Endodermal cell (in vitro differentiated cells): Measurements from ENCODE around the gene PIAS1. TPM values are rescaled to one million over a fixed set of nuclear protein-coding genes. Genes with fewer than 3 reads are reported as not detected.

ENCODE experiments used
- DNase-seq: peaks from one replicate; pipeline ENCODE4 v3.0.0-alpha.2; 2017
- H3K27ac ChIP-seq: 2 replicates; pipeline ENCODE4 v1.5.1; 2013; ENCODE audit warnings: mild to moderate bottlenecking, low read depth, low read length, moderate library complexity
- H3K27me3 ChIP-seq: 2 replicates; pipeline ENCODE4 v1.6.1; 2013; ENCODE audit warnings: mild to moderate bottlenecking, low read length, moderate library complexity; ENCODE audit not compliant: insufficient read depth, control insufficient read depth, poor library complexity, severe bottlenecking
- H3K36me3 ChIP-seq: 2 replicates; pipeline ENCODE4 v1.7.0; 2013; ENCODE audit warnings: mild to moderate bottlenecking, low read length, moderate library complexity; ENCODE audit not compliant: control insufficient read depth, insufficient read depth
- H3K4me1 ChIP-seq: one replicate; pipeline ENCODE4 v1.7.0; 2013; ENCODE audit warnings: low read length; ENCODE audit not compliant: control insufficient read depth, insufficient read depth
- H3K4me3 ChIP-seq: 2 replicates; pipeline ENCODE4 v1.5.1; 2013; ENCODE audit warnings: mild to moderate bottlenecking, low read length, moderate library complexity
- H3K9ac ChIP-seq: 2 replicates; pipeline ENCODE4 v1.6.1; 2013; ENCODE audit warnings: mild to moderate bottlenecking, low read length, moderate library complexity; ENCODE audit not compliant: poor library complexity, severe bottlenecking; ENCODE audit errors: extremely low read depth
- H3K9me3 ChIP-seq: 2 replicates; pipeline ENCODE4 v1.6.1; 2013; ENCODE audit warnings: mild to moderate bottlenecking, low read length, moderate library complexity; ENCODE audit not compliant: control insufficient read depth
- H3K27ac Mint-ChIP-seq: 2 replicates; pipeline ENCODE4 v1.8.0; 2020; ENCODE audit warnings: mixed read lengths
- H3K27me3 Mint-ChIP-seq: 2 replicates; pipeline ENCODE4 v1.8.0; 2021; ENCODE audit warnings: mild to moderate bottlenecking, mixed read lengths; ENCODE audit not compliant: insufficient read depth
- H3K36me3 Mint-ChIP-seq: 2 replicates; pipeline ENCODE4 v1.8.0; 2020; ENCODE audit warnings: low read depth, mixed read lengths
- H3K4me1 Mint-ChIP-seq: 2 replicates; pipeline ENCODE4 v1.8.0; 2020; ENCODE audit warnings: mixed read lengths
- H3K4me3 Mint-ChIP-seq: 2 replicates; pipeline ENCODE4 v1.8.0; 2020; ENCODE audit warnings: mild to moderate bottlenecking, moderate library complexity, mixed read lengths
- H3K9me3 Mint-ChIP-seq: 2 replicates; pipeline ENCODE4 v1.8.0; 2020; ENCODE audit warnings: mild to moderate bottlenecking, mixed read lengths
- WGBS, 2 experiments: methylation state at CpG; one replicate each; pipeline versions ENCODE4 v1.1.5 to v1.1.7; 2013; ENCODE audit warnings: missing lambda C conversion rate in 2 of 2, mixed read lengths in 1 of 2; ENCODE audit not compliant: insufficient coverage in 1 of 2, insufficient read length in 1 of 2; 5-methylcytosine and 5-hydroxymethylcytosine counted together
- total RNA-seq, 2 donors: library from RNA; stranded (reverse); fragmentation: NEBNext Ultra II Directional in 1 of 2; extraction: Animal tissue kit (Norgen Biotek cat#: 25700) in 1 of 2; gene quantifications; 2 replicates in 1 of 2; 3 replicates in 1 of 2; pipeline ENCODE4 v1.2.1, GENCODE V29; 2021
- TF ChIP-seq, protein P1 (sequence below): fragments of 200-600 bp; sonication (generic); conservative IDR thresholded peaks from 2 replicates; pipeline ENCODE4 v1.5.0; 2021; ENCODE audit warnings: antibody characterized with exemption, mild to moderate bottlenecking

The PIAS1 gene
- total RNA-seq, 2 donors from 2014 or later = 38.0 to 40.1 TPM

GRCh38 chr15:68062214-68062613 lies 8.1 kb downstream of the PIAS1 start:
- Histone ChIP-seq H3K27ac (no peak overlapping the region), H3K9me3 (no peaks in the 10 kb centered on the region), H3K27me3 (no peaks in the 10 kb centered on the region), H3K4me3 (no peak overlapping the region), H3K9ac (no peak overlapping the region), H3K4me1 (peaks cover 8% of the 10 kb centered on the region), H3K36me3 (peaks cover 3% of the 10 kb centered on the region)
- Mint-ChIP-seq H3K27me3 (no peaks in the 10 kb centered on the region), H3K36me3 (peaks cover 17% of the 10 kb centered on the region), H3K4me3 (no peak overlapping the region), H3K27ac (no peak overlapping the region), H3K4me1 (peaks cover 8% of the 10 kb centered on the region), H3K9me3 (no peaks in the 10 kb centered on the region)
- DNase-seq = no peak
- TF ChIP-seq, protein P1, sequence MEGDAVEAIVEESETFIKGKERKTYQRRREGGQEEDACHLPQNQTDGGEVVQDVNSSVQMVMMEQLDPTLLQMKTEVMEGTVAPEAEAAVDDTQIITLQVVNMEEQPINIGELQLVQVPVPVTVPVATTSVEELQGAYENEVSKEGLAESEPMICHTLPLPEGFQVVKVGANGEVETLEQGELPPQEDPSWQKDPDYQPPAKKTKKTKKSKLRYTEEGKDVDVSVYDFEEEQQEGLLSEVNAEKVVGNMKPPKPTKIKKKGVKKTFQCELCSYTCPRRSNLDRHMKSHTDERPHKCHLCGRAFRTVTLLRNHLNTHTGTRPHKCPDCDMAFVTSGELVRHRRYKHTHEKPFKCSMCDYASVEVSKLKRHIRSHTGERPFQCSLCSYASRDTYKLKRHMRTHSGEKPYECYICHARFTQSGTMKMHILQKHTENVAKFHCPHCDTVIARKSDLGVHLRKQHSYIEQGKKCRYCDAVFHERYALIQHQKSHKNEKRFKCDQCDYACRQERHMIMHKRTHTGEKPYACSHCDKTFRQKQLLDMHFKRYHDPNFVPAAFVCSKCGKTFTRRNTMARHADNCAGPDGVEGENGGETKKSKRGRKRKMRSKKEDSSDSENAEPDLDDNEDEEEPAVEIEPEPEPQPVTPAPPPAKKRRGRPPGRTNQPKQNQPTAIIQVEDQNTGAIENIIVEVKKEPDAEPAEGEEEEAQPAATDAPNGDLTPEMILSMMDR = no peak
- 92 to 94% methylated on average over 2 to 3 of the region's 3 CpGs for WGBS, 2 experiments

DNA sequence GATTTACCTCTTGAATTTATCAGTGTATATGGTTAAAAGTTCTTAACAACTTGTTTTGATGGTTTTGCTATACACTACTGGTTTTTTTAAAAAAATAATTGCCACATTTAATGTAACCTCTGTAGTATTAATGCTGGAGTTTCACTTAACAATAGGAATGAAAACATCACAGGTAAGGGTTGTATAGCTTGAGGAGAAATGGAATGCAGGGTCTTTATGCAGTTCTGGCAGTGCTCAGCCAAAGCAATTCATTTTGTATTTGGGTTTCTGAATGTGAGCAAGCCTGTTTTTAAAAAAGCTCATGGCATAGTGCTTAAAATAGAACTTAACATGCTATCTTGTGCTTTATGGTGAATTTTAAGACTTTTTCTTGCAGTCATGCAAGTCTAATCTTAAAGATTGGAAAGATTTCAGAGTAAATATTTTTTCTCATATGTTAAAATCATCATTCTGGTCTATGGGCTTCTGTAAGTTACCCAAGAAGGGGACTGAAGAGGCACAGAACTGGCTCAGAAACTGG lies 8.9 kb downstream of the PIAS1 start:
- H3K36me3 Mint-ChIP-seq = peaks cover 21% of the 10 kb centered on the region
- Histone ChIP-seq H3K4me3 (no peak overlapping the region), H3K4me1 (peaks cover 5% of the 10 kb centered on the region), H3K27me3 (no peaks in the 10 kb centered on the region), H3K36me3 (peaks cover 7% of the 10 kb centered on the region), H3K9me3 (no peaks in the 10 kb centered on the region), H3K9ac (no peak overlapping the region), H3K27ac (no peak overlapping the region)
- no peak overlapping the region for H3K27ac Mint-ChIP-seq
- no peak for DNase-seq
- TF ChIP-seq, protein P1 = no peak
- H3K4me3 Mint-ChIP-seq = no peak overlapping the region
- H3K4me1 Mint-ChIP-seq = peaks cover under 1% of the 10 kb centered on the region
- no peaks in the 10 kb centered on the region for H3K27me3 Mint-ChIP-seq
- H3K9me3 Mint-ChIP-seq = no peaks in the 10 kb centered on the region

DNA sequence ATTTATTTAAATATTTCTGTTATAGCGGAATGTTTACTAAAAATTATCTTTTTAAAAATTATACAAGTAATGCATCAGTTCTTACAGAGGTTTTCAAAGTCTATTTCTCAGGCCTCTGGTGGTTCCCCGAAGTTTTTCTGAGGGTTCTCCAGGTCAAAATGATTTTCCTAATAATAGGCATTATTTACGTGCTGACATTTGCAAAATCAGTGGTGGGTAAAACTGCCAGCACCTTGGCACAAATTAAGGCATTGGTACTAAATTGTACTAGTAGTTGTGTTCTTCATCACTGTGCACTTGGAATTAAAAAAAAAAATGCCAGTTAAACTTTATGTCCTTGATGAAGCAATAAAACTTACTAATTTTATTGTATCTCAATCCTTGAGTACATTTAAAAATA lies 9.5 kb downstream of the PIAS1 start:
- no peak overlapping the region for H3K4me3 ChIP-seq
- peaks cover 24% of the 10 kb centered on the region for H3K36me3 Mint-ChIP-seq
- H3K9me3 ChIP-seq = no peaks in the 10 kb centered on the region
- peaks cover 8% of the 10 kb centered on the region for H3K36me3 ChIP-seq
- H3K27ac ChIP-seq = no peak overlapping the region
- no peak for DNase-seq
- 100% methylated on average over 1 to 2 of the region's 3 CpGs for WGBS, 2 experiments
- H3K27me3 ChIP-seq = no peaks in the 10 kb centered on the region
- H3K4me3 Mint-ChIP-seq = no peak overlapping the region
- TF ChIP-seq, protein P1 = no peak
- no peaks in the 10 kb centered on the region for H3K4me1 ChIP-seq
- H3K9ac ChIP-seq = no peak overlapping the region
- H3K9me3 Mint-ChIP-seq = no peaks in the 10 kb centered on the region
- H3K27me3 Mint-ChIP-seq = no peaks in the 10 kb centered on the region
- H3K27ac Mint-ChIP-seq = no peak overlapping the region
- no peaks in the 10 kb centered on the region for H3K4me1 Mint-ChIP-seq
